ENCODE data around the gene ABR. TPM values are rescaled to one million over a fixed set of nuclear protein-coding genes. Genes with fewer than 3 reads are reported as not detected.
A peak's percentile ranks its signal among the peaks of the same experiment; 100 is the strongest.

ABR gene
- total and polyA plus RNA-seq, 2 of the 13 experiments (the other 11 are each of a cell fraction or from before 2014, with no cell fraction given), result 12.4 to 40.4 TPM

DNA sequence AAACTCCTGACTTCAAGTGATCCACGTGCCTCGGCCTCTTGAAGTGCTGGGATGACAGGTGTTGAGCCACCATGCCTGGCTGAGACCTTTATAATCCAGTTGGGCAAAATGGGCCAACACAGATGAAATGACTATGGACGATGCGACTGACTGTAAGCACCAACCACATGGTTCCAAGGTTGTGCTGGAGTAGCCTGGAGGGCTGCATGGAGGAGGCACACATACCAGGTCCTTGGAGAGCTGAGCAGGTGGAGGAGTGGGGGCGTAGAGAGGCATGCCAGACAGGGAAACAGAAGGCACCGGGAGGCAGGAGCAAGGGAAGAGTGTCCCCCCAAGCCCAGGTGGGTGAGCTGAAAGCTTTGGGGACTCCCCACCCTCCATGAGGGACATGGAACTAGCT, 85.2 kb downstream of the ABR start:
- ChIA-PET CTCF (ENCODE audit: low intra/inter-chr PET ratio, low total read pairs) (no interaction called here), POLR2A (no interaction called here)

DNA sequence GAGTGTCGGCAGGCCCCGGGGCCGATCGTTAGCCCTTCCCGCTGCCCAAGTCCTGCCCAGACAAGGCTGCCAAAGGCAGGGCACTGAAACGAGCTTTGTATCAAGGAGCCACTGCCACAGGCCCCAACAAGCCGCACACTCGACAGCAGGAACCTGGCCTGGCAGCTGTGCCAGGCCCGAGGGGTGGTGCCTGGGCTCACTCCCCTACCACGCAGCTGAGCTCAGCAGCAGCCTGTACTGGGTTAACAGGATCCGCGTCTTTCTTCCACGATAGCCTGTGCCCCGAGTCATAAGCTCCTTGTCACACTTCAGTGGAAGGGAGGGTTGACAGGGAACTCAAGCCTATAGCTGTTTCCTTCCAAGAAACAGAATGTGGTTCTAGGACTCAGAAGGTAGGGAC, 87.9 kb downstream of the ABR start:
- TF ChIP-seq ZNF879 (CRISPR knock-in tag; IDR thresholded peaks at IDR 0.05) (no peak), GFI1 (CRISPR knock-in tag; IDR thresholded peaks at IDR 0.05; ENCODE audit: borderline replicate concordance) (no peak), BCL3 (CRISPR knock-in tag; IDR thresholded peaks at IDR 0.05) (no peak), ZFP82 (CRISPR knock-in tag; IDR thresholded peaks at IDR 0.05; ENCODE audit: borderline replicate concordance) (no peak), ZNF674 (CRISPR knock-in tag; IDR thresholded peaks at IDR 0.05; ENCODE audit: low read depth) (no peak), ZNF251 (CRISPR knock-in tag; IDR thresholded peaks at IDR 0.05) (no peak), TRIM24 (CRISPR knock-in tag; IDR thresholded peaks at IDR 0.05) (no peak)
- TF ChIP-seq, protein P1, sequence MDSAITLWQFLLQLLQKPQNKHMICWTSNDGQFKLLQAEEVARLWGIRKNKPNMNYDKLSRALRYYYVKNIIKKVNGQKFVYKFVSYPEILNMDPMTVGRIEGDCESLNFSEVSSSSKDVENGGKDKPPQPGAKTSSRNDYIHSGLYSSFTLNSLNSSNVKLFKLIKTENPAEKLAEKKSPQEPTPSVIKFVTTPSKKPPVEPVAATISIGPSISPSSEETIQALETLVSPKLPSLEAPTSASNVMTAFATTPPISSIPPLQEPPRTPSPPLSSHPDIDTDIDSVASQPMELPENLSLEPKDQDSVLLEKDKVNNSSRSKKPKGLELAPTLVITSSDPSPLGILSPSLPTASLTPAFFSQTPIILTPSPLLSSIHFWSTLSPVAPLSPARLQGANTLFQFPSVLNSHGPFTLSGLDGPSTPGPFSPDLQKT (CRISPR knock-in tag; IDR thresholded peaks at IDR 0.05; ENCODE audit: borderline replicate concordance), result no peak
- H3K79me2 ChIP-seq (ENCODE audit: insufficient read depth, low read length), result no peaks in the 10 kb centered on the region
- 73% methylated on average over 9 of the region's 14 CpGs for WGBS (ENCODE audit: low lambda C conversion rate)
- no peak overlapping the region for H3K4me3 ChIP-seq (replicated peaks in 1 of 3; ENCODE audit: insufficient read depth in 1 of 3, low read depth in 2 of 3, low read length in 3 of 3)
- no peaks in the 10 kb centered on the region for H4K20me1 ChIP-seq (ENCODE audit: insufficient read depth, low read length)
- no peaks in the 10 kb centered on the region for H3K27me3 ChIP-seq (ENCODE audit: control insufficient read depth in 1 of 2, insufficient read depth in 2 of 2, low read length in 2 of 2)
- intact Hi-C loops (cut with micrococcal nuclease; ENCODE audit: unreplicated experiment) (no loop called here), in situ Hi-C loops (cut with HindIII; ENCODE audit: extremely low pct_ligation_motif_present, low pct_unique_long_range_greater_than_20kb) (no loop called here)
- no peaks in the 10 kb centered on the region for H3K9me3 ChIP-seq (ENCODE audit: low read length)
- H3K27ac ChIP-seq (ENCODE audit: extremely low read length, insufficient read depth, low read length), result no peak overlapping the region
- DNase-seq (ENCODE audit: low spot score), result no peak
- no peak overlapping the region for H3K4me2 ChIP-seq (ENCODE audit: low read depth, low read length)
- no peak overlapping the region for H3K9ac ChIP-seq (ENCODE audit: insufficient read depth, low read depth, low read length)
- ChIA-PET POLR2A (no interaction called here), CTCF (ENCODE audit: low intra/inter-chr PET ratio, low total read pairs) (no interaction called here)
- H3K36me3 ChIP-seq (replicated peaks in 1 of 2; ENCODE audit: control insufficient read depth in 1 of 2, insufficient read depth in 2 of 2, low read length in 2 of 2), result peaks cover 0 to 5% of the 10 kb centered on the region in 2 experiments; a peak in 2 of 5 replicates
- peaks cover 11% of the 10 kb centered on the region for H3K4me1 ChIP-seq (ENCODE audit: insufficient read depth, low read length)
- ATAC-seq, result no peak
- no TSS peak for BruUV-seq (replicated peaks)
- FAIRE-seq, result no peak
- H2AFZ ChIP-seq (ENCODE audit: low read length), result no peak overlapping the region

More for the DNA sequence above, 85.2 kb downstream of the ABR start:
- Histone ChIP-seq H3K27ac (ENCODE audit: extremely low read length, insufficient read depth, low read length) (no peak overlapping the region), H3K9me3 (ENCODE audit: low read length) (no peaks in the 10 kb centered on the region), H2AFZ (ENCODE audit: low read length) (no peak overlapping the region), H3K9ac (ENCODE audit: insufficient read depth, low read depth, low read length) (no peak overlapping the region), H3K36me3 (replicated peaks in 1 of 2; ENCODE audit: control insufficient read depth in 1 of 2, insufficient read depth in 2 of 2, low read length in 2 of 2) (peaks cover 0 to 5% of the 10 kb centered on the region in 2 experiments; a peak in 2 of 5 replicates), H3K4me1 (ENCODE audit: insufficient read depth, low read length) (peaks cover 21% of the 10 kb centered on the region), H3K4me3 (replicated peaks in 1 of 3; ENCODE audit: insufficient read depth in 1 of 3, low read depth in 2 of 3, low read length in 3 of 3) (no peak overlapping the region), H3K27me3 (ENCODE audit: control insufficient read depth in 1 of 2, insufficient read depth in 2 of 2, low read length in 2 of 2) (no peaks in the 10 kb centered on the region), H3K79me2 (ENCODE audit: insufficient read depth, low read length) (no peaks in the 10 kb centered on the region), H4K20me1 (ENCODE audit: insufficient read depth, low read length) (no peaks in the 10 kb centered on the region), H3K4me2 (ENCODE audit: low read depth, low read length) (no peak overlapping the region)
- intact Hi-C loops (cut with micrococcal nuclease; ENCODE audit: unreplicated experiment) (no loop called here), in situ Hi-C loops (cut with HindIII; ENCODE audit: extremely low pct_ligation_motif_present, low pct_unique_long_range_greater_than_20kb) (no loop called here)
- no TSS peak for BruUV-seq (replicated peaks)
- FAIRE-seq, result no peak
- DNase-seq (ENCODE audit: low spot score), result no peak
- 98% methylated on average over 6 of the region's 6 CpGs for WGBS (ENCODE audit: low lambda C conversion rate)
- TF ChIP-seq ZFP36 (IDR thresholded peaks at IDR 0.05; ENCODE audit: borderline replicate concordance, low read depth, low read length, partially characterized antibody) (peak; percentile 49), GATA4 (IDR thresholded peaks at IDR 0.05; ENCODE audit: borderline replicate concordance, low read depth) (no peak), KMT2A (CRISPR knock-in tag; IDR thresholded peaks at IDR 0.05) (no peak), GABPA (IDR thresholded peaks at IDR 0.05; ENCODE audit: low read depth, low read length) (no peak), GABPA (CRISPR knock-in tag; IDR thresholded peaks at IDR 0.05; ENCODE audit: low read depth) (no peak)
- no peak for ATAC-seq
